GM12864 (cell line): ENCODE measurements around the gene PHETA1.

Experiments used
- DNase-seq: peaks from one replicate; pipeline ENCODE4 v3.0.0-alpha.2; 2011; ENCODE audit warnings: low read depth
- H3K4me3 ChIP-seq: 2 replicates; pipeline ENCODE4 v1.5.1; 2011; ENCODE audit warnings: mild to moderate bottlenecking, low read depth, low read length, control low read depth
- TF ChIP-seq, protein P1 (sequence below): IDR thresholded peaks from 2 replicates; pipeline ENCODE4 v1.5.1; 2011; ENCODE audit warnings: low read depth, mild to moderate bottlenecking, moderate library complexity, low read length, control low read depth, inconsistent platforms; ENCODE audit errors: missing control alignments

The PHETA1 gene

DNA sequence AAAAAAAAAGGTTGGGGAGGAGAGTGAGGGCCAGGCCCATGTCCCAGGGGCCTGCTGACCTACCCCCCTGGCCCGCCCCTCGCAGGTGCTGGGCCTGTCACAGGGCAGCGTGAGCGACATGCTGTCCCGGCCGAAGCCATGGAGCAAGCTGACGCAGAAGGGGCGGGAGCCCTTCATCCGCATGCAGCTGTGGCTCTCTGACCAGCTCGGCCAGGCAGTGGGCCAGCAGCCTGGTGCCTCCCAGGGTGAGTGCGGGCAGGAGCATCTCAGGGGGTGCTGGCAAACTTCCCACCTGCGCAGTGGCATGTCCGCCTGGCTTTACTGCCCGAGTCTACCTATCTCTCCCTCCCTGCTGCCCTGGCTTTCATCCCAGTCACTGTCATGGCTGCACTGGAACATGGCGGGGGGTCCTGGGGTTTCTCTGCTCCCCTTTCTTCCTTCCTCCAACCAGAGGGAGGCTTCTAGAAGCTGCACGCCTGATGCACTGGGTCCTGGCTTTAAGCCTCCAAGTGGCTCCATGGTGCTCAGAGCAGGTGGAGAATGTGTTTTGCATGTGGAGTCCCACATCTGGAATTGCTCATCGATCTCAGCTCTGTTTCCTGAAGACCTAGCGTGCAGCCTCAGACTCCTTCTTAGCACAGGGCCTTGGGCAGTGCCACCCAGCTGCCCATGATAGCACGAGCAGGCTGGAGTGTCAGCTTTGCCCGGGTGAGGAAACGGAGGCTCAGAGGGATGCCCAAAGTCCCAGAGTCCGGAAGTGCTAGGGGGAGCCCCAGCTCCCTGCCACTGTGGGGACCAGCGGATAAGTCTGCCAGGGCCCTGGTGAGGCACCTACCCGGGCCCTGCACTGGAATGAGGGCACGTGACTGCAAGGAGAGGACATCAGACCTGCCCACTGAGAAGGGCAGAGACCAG lies 46.3 kb downstream of the PHETA1 start:
- H3K4me3 ChIP-seq: no peak overlapping the region
- no peak for DNase-seq
- TF ChIP-seq, protein P1, sequence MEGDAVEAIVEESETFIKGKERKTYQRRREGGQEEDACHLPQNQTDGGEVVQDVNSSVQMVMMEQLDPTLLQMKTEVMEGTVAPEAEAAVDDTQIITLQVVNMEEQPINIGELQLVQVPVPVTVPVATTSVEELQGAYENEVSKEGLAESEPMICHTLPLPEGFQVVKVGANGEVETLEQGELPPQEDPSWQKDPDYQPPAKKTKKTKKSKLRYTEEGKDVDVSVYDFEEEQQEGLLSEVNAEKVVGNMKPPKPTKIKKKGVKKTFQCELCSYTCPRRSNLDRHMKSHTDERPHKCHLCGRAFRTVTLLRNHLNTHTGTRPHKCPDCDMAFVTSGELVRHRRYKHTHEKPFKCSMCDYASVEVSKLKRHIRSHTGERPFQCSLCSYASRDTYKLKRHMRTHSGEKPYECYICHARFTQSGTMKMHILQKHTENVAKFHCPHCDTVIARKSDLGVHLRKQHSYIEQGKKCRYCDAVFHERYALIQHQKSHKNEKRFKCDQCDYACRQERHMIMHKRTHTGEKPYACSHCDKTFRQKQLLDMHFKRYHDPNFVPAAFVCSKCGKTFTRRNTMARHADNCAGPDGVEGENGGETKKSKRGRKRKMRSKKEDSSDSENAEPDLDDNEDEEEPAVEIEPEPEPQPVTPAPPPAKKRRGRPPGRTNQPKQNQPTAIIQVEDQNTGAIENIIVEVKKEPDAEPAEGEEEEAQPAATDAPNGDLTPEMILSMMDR: no peak

DNA sequence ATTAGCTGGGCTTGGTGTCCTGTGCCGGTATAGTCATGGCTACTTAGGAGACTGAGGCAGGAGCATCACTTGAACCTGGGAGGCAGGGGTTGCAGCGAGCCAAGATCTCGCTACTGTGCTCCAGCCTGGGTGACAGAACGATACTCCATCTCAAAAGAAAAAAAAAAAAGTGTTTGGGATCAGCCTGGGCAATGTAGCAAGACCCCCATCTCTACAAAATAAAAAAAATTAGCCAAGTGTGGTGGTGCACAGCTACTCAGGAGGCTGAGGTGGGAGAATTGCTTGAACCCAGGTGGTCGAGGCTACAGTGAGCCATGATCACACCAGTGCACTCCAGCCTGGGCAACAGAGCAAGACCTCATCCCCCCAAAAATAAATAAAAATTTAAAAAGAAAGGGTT lies 47.6 kb downstream of the PHETA1 start:
- DNase-seq: no peak
- TF ChIP-seq, protein P1: no peak
- no peak overlapping the region for H3K4me3 ChIP-seq

DNA sequence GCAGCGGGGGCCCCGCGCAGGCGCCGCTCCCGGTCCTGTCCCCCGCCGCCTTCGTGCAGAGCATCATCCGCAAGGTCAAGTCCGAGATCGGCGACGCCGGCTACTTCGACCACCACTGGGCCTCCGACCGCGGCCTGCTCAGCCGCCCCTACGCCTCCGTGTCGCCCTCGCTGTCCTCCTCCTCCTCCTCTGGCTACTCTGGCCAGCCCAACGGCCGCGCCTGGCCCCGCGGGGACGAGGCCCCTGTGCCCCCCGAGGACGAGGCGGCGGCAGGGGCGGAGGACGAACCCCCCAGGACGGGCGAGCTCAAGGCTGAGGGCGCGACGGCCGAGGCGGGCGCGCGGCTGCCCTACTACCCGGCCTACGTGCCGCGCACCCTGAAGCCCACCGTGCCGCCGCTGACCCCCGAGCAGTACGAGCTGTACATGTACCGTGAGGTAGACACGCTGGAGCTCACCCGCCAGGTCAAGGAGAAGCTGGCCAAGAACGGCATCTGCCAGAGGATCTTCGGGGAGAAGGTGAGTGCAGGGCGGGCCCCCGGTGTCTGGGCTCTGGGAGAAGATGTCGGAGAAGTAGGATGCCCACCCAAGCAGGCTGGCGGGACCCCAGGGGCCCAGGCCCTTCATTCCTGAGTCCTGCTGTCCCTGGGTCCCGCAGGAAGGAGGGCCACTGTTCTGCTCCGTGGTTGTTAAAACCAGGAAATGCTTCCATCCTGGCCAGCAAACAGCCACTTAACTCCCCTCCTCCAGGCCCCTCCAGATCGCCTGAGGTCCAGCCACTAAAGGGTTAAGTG lies 48.4 kb downstream of the PHETA1 start:
- TF ChIP-seq, protein P1: no peak
- no peak for DNase-seq
- H3K4me3 ChIP-seq: no peak overlapping the region

DNA sequence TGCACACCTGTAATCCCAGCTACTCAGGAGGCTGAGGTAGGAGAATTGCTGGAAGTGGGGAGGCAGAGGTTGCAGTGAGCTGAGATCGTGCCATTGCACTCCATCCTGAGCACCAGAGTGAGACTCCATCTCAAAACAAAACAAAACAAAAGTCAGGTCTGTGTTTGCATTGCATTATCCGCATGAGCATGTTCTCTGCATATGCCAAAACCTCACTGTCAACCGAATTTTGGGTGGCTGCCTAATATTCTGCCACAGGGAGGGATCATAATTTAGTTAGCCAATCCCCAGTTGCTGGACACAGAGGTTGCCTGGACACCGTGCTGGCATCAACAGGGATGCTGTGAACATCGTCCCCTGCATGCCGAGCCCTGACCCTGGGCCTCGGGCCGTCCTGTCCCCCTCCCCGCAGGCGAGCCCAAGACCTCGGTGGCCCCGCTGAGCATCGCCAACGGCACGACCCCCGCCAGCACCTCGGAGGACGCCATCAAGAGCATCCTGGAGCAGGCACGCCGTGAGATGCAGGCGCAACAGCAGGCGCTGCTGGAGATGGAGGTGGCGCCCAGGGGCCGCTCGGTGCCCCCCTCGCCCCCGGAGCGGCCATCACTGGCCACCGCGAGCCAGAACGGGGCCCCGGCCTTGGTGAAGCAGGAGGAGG lies 49.2 kb downstream of the PHETA1 start:
- TF ChIP-seq, protein P1: no peak
- no peak for DNase-seq
- no peak overlapping the region for H3K4me3 ChIP-seq

DNA sequence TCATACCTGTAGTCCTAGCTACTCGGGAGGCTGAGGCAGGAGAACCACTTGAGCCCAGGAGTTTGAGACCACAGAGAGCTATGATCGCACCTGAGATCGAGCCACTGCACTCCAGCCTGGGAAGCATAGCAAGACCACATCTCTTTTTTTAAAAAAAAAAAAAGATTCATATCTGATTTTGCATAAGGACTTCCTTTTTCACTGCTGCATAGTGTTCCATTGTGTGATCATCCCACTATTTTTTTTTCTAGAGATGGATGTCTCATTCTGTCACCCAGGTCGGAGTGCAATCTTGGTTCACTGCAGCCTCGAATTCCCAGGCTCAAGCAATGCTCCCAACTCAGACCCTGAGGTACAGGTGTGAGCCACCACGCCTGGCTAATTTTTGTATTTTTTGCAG lies 50.4 kb downstream of the PHETA1 start:
- no peak for DNase-seq
- TF ChIP-seq, protein P1: no peak
- no peak overlapping the region for H3K4me3 ChIP-seq

DNA sequence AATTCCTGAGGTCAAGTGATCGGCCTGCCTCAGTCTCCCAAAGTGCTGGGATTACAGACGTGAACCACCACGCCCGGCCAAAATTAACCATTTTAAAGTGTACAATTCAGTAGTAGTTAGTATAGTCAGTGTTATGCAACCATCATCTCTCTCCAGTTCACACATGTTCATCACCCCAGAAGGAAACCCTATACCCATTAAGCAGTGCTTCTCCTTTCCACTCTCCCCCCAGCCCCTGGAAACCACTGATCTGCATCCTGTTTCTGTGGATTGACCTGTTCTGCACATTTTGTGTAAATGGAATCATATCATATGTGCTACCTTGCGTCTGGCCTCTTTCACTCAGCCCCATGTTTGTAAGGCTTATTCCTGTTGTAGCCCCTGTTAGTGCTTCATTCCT lies 52.2 kb downstream of the PHETA1 start:
- H3K4me3 ChIP-seq: no peak overlapping the region
- TF ChIP-seq, protein P1: no peak
- DNase-seq: no peak
